Loucy (cell line): ENCODE data around the gene ARVCF.
"Not testable (repeated sequence)": the region's sequence is repeated elsewhere in the genome, so short reads cannot be mapped to it uniquely, and the experiment has no call there.

Source experiments
- H2AFZ ChIP-seq: fragments of 200-600 bp; sonication (generic); 2 replicates; pipeline ENCODE4 v1.6.0; 2016; ENCODE audit warnings: antibody characterized with exemption, mild to moderate bottlenecking, low read length, moderate library complexity
- H3F3A ChIP-seq: fragments of 200-600 bp; 2 replicates; pipeline ENCODE4 v1.6.0; 2016; ENCODE audit warnings: antibody characterized with exemption, low read depth, mild to moderate bottlenecking
- H3K27me3 ChIP-seq: fragments of 200-600 bp; sonication (generic); 2 replicates; pipeline ENCODE4 v1.6.1; 2014; ENCODE audit warnings: low read length, mild to moderate bottlenecking; ENCODE audit not compliant: insufficient read depth, poor library complexity, severe bottlenecking
- H3K36me3 ChIP-seq: fragments of 200-600 bp; sonication (generic); 2 replicates; pipeline ENCODE4 v1.6.1; 2016; ENCODE audit warnings: low read length; ENCODE audit not compliant: insufficient read depth
- H3K4me1 ChIP-seq: fragments of 200-600 bp; sonication (generic); 2 replicates; pipeline ENCODE4 v1.5.1; 2014; ENCODE audit warnings: low read length, mild to moderate bottlenecking; ENCODE audit not compliant: insufficient read depth, poor library complexity, severe bottlenecking
- H3K4me2 ChIP-seq: fragments of 200-600 bp; sonication (generic); 2 replicates; pipeline ENCODE4 v1.6.0; 2014; ENCODE audit warnings: antibody characterized with exemption, low read length, low read depth, mild to moderate bottlenecking; ENCODE audit not compliant: poor library complexity, severe bottlenecking
- H3K4me3 ChIP-seq: fragments of 200-600 bp; sonication (generic); 2 replicates; pipeline ENCODE4 v1.5.1; 2014; ENCODE audit warnings: low read length, mild to moderate bottlenecking, mixed read lengths; ENCODE audit not compliant: poor library complexity, severe bottlenecking
- H3K79me2 ChIP-seq: fragments of 200-600 bp; sonication (generic); 2 replicates; pipeline ENCODE4 v1.6.1; 2014; ENCODE audit warnings: low read length; ENCODE audit not compliant: insufficient read depth
- H3K9ac ChIP-seq: fragments of 200-600 bp; sonication (generic); 2 replicates; pipeline ENCODE4 v1.6.0; 2014; ENCODE audit warnings: mild to moderate bottlenecking, low read depth, low read length, moderate library complexity; ENCODE audit not compliant: poor library complexity, severe bottlenecking
- H3K9me2 ChIP-seq: fragments of 200-600 bp; sonication (generic); replicated peaks from 2 replicates; pipeline ENCODE4 v1.6.1; 2016; ENCODE audit warnings: low read depth, low read length, mixed read lengths
- H3K9me3 ChIP-seq: fragments of 200-600 bp; sonication (generic); 2 replicates; pipeline ENCODE4 v1.6.1; 2014; ENCODE audit warnings: mild to moderate bottlenecking, antibody characterized with exemption, low read length, low read depth; ENCODE audit not compliant: insufficient read depth
- H4K20me1 ChIP-seq: fragments of 200-600 bp; sonication (generic); 2 replicates; pipeline ENCODE4 v1.6.0; 2014; ENCODE audit warnings: antibody characterized with exemption, low read length, mild to moderate bottlenecking; ENCODE audit not compliant: insufficient read depth, poor library complexity, severe bottlenecking
- CTCF ChIP-seq: fragments of 200-600 bp; sonication (generic); conservative IDR thresholded peaks from 2 replicates; pipeline ENCODE4 v1.5.1; 2014; ENCODE audit warnings: mild to moderate bottlenecking, antibody characterized with exemption, low read length
- EZH2phosphoT487 ChIP-seq: fragments of 200-600 bp; IDR thresholded peaks from 2 replicates; pipeline ENCODE4 v1.6.1; 2018; ENCODE audit warnings: antibody characterized with exemption, mild to moderate bottlenecking, moderate library complexity, borderline replicate concordance

ARVCF gene

DNA sequence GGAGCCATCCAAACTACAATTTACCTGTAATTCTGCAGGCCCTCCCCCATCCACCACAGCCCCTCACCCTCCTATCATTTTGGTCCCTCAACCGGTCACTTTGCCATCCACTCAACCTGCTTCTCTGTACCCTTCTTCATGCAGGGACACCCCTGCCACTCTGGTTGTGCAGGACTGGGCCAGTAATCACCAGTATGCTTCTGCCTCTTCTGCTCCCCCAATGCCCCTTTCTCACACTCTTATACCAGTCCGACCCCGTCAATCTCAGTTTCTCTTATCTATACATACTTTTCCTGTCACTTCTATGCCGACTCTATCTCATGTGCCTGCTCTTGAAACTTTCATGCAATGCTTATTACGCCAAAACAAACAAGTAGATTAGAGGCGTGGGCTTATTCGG, 80.1 kb downstream of the ARVCF start:
- Histone ChIP-seq H3K4me1 (peaks cover 8% of the 10 kb centered on the region), H3K9me3 (no peaks in the 10 kb centered on the region), H3K27me3 (no peaks in the 10 kb centered on the region), H3K4me3 (no peak overlapping the region), H2AFZ (no peak overlapping the region), H3F3A (no peaks in the 10 kb centered on the region), H3K9ac (no peak overlapping the region), H3K4me2 (no peak overlapping the region), H3K79me2 (peaks cover 15% of the 10 kb centered on the region), H3K9me2 (no peaks in the 10 kb centered on the region), H4K20me1 (no peaks in the 10 kb centered on the region), H3K36me3 (no peaks in the 10 kb centered on the region)
- no peak for TF ChIP-seq CTCF
- no peak for TF ChIP-seq EZH2phosphoT487

DNA sequence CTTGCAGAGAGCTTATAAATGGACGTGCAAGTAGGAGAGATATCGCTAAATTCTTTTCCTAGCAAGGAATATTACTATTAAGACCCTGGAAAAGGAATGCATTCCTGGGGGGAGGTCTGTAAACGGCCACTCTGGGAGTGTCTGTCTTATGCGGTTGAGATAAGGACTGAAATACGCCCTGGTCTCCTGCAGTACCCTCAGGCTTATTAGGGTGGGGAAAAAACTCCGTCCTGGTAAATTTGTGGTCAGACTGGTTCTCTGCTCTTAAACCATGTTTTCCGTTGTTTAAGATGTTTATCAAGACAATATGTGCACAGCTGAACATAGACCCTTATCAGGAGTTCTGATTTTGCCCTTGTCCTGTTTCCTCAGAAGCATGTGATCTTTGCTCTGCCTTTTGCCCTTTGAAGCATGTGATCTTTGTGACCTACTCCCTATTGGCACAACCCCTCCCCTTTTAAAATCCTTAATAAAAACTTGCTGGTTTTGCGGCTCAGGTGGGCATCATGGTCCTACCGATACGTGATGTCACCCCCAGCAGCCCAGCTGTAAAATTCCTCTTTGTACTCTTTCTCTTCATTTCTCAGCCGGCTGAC, 81.4 kb downstream of the ARVCF start:
- not testable (repeated sequence) for H4K20me1 ChIP-seq, H3K79me2 ChIP-seq, H3K4me1 ChIP-seq, H3K4me3 ChIP-seq, H2AFZ ChIP-seq, H3K4me2 ChIP-seq, H3K27me3 ChIP-seq, H3K9ac ChIP-seq, H3K9me3 ChIP-seq, H3K36me3 ChIP-seq, H3F3A ChIP-seq, H3K9me2 ChIP-seq

DNA sequence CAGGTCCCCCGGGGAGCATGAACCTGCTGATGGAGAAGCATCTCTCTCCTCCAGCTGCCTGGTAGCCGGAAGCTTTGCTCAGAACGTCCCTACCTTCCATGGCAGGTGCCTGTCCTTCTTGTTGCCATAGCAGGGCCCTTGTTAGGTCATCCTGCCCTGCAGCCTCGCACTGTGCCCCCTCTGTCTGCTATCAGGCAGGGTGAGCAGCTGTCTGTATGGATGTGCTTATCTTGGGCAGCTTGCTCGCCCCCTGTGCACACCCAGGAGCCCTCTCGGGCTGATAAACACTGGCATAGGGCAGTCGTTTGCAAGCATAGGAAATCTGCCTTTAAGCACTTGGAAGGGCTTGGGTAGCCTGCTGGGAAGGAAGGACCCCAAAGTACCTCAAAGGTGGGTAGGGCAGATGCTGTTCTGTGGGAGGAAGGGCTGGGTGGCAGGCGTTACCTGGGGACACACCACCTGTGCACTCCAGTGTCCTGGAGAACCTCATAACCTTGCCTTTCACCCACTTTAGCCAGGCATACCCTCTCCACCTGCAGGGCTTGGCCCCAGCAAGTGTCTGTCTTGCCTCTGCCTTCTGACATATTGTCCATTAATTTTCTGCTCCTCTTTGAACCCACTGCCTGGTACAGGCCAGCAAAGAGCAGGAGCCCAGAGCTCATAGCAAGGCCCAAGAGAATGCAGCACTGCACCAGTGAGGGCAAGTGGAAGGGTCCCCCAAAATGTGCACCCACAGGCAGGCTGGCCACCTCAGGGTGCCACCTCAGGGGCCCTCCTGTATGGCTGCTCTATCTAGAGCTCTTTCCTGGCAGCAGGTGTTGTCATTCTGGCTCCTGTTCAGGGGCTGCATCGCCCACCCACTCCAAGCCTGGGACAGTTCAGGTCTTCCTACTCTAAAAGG, 83.0 kb downstream of the ARVCF start:
- no peak overlapping the region for H3K4me2 ChIP-seq
- no peak overlapping the region for H3K4me3 ChIP-seq
- H3K9ac ChIP-seq = no peak overlapping the region
- TF ChIP-seq EZH2phosphoT487 (no peak), CTCF (no peak)
- H3K9me3 ChIP-seq = no peaks in the 10 kb centered on the region
- H3K9me2 ChIP-seq = no peaks in the 10 kb centered on the region
- H3F3A ChIP-seq = no peaks in the 10 kb centered on the region
- H3K36me3 ChIP-seq = no peaks in the 10 kb centered on the region
- peaks cover 5% of the 10 kb centered on the region for H3K4me1 ChIP-seq
- no peaks in the 10 kb centered on the region for H3K79me2 ChIP-seq
- no peaks in the 10 kb centered on the region for H4K20me1 ChIP-seq
- no peak overlapping the region for H2AFZ ChIP-seq
- no peaks in the 10 kb centered on the region for H3K27me3 ChIP-seq
